HG03060 (cell line): ENCODE data around the gene LYZL4.

ENCODE experiments used
- ATAC-seq: cut with Tn5 transposase; IDR thresholded peaks from one replicate; pipeline ENCODE4 v1.9.1; 2021; ENCODE audit warnings: low read depth, moderate number of reproducible peaks; ENCODE audit not compliant: unreplicated experiment

LYZL4 gene

GRCh38 chr3:42410370-42411131 lies at the start of gene LYZL4:
LYZL4 (minus strand) TSS chr3:42410610; CDS start chr3:42407251, 3,359 bp downstream.
- ATAC-seq = no peak

- ATAC-seq = no peak
Measured at GRCh38 chr3:42459151-42459550, 48.7 kb upstream of the LYZL4 start.

- no peak for ATAC-seq
Measured at GRCh38 chr3:42456211-42456610, 45.8 kb upstream of the LYZL4 start.

- no peak for ATAC-seq
Measured at GRCh38 chr3:42451546-42452230, 41.3 kb upstream of the LYZL4 start.

- no peak for ATAC-seq
Measured at GRCh38 chr3:42451116-42451515, 40.7 kb upstream of the LYZL4 start.

GRCh38 chr3:42450567-42450966 lies 40.2 kb upstream of the LYZL4 start:
- no peak for ATAC-seq

GRCh38 chr3:42447481-42447880 lies 37.1 kb upstream of the LYZL4 start:
- no peak for ATAC-seq

GRCh38 chr3:42446111-42447050 lies 36.0 kb upstream of the LYZL4 start:
- ATAC-seq = no peak

GRCh38 chr3:42443819-42444436 lies 33.5 kb upstream of the LYZL4 start:
- no peak for ATAC-seq

GRCh38 chr3:42443292-42443691 lies 32.9 kb upstream of the LYZL4 start:
- no peak for ATAC-seq

- ATAC-seq = no peak
Measured at GRCh38 chr3:42442640-42443039, 32.2 kb upstream of the LYZL4 start.

GRCh38 chr3:42441791-42442190 lies 31.4 kb upstream of the LYZL4 start:
- ATAC-seq = no peak

- no peak for ATAC-seq
Measured at GRCh38 chr3:42440924-42441323, 30.5 kb upstream of the LYZL4 start.

GRCh38 chr3:42439261-42440115 lies 29.1 kb upstream of the LYZL4 start:
- no peak for ATAC-seq

- ATAC-seq = no peak
Measured at GRCh38 chr3:42438758-42439157, 28.3 kb upstream of the LYZL4 start.

- no peak for ATAC-seq
Measured at GRCh38 chr3:42438193-42438592, 27.8 kb upstream of the LYZL4 start.

GRCh38 chr3:42434777-42435380 lies 24.5 kb upstream of the LYZL4 start:
- ATAC-seq = no peak

- ATAC-seq = no peak
Measured at GRCh38 chr3:42432485-42432884, 22.1 kb upstream of the LYZL4 start.
